ENCODE measurements around the gene ANK3.
A peak's percentile ranks its signal among the peaks of the same experiment; 100 is the strongest.
"Not testable (repeated sequence)": the region's sequence is repeated elsewhere in the genome, so short reads cannot be mapped to it uniquely, and the experiment has no call there.

The ANK3 gene

DNA sequence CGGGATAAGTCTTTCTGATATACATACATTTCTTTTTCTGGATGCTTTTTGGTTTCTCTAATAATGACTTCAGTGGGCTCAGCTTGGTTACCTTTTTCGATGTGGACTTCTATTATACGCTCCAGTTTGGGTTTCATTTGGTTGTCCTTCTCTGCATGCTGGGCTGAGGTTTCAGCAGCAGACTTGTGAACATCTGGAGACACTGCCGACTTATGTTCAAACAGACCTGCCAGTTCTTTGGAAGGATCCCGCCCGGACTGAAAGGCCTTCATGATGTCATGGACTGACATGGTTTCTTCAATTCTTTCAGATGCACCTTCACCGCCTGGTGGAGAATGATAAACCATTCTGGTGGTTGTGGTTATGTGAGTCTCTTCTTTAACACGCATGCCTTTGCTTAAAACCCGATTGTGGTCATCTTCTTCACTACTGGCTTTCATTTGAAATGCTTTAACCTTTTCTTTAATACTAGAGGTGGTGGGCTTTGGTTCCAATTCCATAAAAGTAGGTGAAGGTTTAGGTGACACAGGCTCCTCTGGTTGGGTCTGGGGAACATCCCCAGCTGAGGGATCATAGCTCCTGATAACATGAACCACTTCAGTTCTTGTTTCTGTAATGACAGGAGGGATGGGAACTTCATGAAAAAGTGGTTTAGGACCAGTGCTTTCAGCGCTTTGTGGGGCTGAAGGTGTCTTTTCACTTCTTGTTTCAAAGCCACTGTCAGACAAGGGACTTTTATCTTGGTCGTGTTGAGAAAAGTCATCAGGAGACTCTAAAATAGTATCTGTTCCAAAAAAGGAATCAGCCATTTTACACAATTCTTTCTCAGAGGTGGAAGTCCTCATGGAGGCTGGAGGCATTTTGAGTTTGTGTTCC, 315.7 kb downstream of the ANK3 start:
- DNase-seq: no peak

DNA sequence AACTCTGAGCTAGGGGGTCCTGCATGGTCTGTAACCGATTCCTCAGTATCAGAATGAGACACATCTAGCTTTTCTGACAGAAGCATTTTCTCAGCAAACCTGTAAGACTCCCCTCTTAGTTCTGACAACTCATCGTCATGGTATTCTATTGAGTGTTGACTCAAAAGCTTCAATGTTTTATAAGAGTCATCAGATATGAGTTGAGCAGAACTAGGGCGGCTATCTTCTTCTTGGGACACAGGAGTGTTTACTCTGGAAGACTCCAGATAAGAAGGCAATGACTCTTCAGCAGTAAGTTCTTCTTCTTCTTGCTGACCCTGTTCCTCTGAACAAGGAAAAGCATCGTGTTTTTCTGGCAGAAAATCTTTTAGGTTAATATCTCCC, 316.3 kb downstream of the ANK3 start:
- no peak for DNase-seq

DNA sequence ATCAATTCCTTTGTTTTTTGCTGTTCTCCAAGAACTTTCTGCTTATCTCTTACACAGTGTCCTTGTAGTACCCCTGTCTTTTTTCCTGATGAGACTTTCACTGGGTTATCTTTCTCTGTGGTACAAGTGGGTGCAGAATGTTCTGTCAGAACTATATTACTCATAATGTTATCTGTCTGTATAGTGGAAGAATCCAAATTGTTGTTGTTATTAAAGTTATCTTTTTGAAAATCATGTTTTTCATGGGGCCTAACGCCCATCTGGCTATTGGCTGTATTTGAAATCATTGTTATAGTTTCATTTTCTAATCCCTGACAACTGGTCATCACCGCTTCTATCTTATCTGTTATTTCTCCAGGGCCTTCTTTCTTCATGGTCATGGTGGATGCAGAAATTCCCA, 320.4 kb downstream of the ANK3 start:
- no peak for DNase-seq

- DNase-seq: no peak
These were observed 339.3 kb downstream of the ANK3 start for GRCh38 chr10:60050366-60050765.

DNA sequence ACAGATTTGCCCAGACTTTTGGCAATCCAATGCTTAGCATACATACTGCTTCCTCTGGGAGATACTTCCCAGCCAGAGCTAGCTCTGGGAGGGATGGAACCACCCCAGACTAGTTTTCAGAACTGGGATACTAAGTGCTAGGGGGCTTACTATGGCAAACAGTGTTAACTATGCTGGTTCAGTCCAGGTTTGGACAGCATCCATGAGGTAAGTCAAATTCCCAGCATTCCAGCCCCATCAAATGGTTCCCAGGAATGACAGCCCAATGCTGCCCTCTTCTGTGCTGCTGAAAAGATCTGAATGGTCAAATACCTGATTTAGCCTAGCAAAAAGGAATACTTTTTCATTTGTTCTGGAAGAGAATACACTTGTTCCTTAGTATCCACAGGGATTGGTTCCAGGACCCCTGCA, 341.6 kb downstream of the ANK3 start:
- DNase-seq: peak; percentile 34

DNA sequence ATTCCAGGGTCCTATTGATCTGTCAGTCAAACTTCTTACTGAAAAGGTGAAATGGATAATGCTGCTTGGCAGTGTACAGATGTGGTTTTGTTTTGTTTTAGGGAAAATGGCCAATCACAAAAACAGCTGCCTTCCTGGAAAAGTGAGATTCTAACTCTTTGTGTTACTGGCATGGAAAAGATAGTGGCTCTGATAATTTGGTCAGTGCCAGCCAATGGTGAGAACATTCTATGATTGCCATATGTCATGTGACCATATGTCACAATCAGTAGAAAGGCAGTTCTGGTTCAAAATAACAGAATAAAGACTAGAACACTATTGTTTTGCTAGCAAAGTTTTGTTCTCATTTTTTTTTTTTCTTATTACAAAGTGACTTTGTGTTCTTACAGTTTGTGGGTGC, 344.1 kb downstream of the ANK3 start:
- no peak for DNase-seq

- no peak for DNase-seq
These were observed 344.7 kb downstream of the ANK3 start for GRCh38 chr10:60044971-60045370.

DNA sequence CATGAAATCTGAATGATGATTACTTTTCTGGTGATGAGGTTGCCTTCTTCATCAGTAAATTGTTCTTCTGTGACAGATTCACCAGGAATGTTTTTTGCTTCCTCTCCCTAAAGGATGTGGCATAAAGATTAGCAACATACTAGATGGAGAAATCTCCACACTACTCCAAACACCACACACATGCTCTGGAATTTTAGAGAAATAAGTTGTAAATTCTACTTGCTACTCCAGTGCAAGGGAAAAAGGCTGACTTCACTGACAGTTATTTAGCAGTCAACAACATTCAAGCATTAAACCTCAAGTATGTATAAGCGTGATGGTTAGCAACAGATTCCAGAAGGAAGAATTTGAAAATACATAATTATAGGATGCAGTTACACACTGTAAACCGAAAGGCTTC, 345.4 kb downstream of the ANK3 start:
- no peak for DNase-seq

DNA sequence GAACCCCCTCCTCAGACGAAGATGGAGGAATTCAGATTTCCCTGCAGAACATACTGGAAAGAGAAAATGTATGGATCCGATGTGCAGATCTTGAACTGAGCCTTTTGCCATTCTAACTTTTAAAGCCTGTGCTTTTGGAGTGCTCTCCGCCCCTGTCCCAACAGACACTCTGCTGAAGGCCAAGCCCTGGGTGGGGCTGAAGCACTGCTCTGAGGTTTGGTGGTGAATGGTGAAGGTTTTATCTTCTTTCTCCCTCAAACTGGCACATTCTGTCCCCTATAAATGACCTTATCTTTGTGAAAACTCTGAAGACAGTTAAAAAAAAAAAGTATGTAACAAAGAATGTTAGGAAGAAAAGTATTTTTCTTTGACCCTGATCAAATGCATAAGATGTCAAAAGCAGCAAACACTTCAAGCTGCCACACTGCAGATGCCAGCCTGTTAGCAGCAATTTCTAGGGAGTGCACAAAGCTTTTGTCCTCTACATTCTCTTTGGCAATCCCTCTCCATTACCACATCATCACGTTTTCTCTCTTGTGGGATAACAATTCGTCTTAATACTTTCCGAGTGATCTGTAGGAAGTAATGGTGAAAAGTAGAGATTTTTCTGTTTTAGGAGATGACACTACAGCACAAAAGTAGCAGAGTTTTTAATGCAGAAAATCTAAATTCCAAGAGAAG, 346.0 kb downstream of the ANK3 start:
- DNase-seq: no peak

GRCh38 chr10:60042914-60043313, 346.8 kb downstream of the ANK3 start:
- no peak for DNase-seq

DNA sequence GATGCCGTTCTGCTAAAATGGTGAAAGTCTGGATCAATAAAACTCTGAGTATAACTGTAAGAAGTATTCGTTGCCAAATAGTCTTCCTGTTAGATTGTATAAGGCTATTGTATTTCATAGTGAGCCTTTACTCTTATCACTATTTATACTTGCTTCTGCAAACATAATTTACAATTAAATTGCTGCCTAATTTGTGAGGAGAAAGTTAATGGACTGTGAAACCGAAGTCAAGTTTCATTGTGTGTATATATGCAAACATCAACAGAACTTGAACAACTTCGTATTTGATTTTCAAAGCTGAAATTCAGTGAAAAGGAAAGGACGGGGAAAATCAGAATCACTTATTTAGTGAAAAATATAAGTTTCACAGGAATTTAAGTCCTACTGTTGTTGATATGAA, 347.4 kb downstream of the ANK3 start:
- no peak for DNase-seq

DNA sequence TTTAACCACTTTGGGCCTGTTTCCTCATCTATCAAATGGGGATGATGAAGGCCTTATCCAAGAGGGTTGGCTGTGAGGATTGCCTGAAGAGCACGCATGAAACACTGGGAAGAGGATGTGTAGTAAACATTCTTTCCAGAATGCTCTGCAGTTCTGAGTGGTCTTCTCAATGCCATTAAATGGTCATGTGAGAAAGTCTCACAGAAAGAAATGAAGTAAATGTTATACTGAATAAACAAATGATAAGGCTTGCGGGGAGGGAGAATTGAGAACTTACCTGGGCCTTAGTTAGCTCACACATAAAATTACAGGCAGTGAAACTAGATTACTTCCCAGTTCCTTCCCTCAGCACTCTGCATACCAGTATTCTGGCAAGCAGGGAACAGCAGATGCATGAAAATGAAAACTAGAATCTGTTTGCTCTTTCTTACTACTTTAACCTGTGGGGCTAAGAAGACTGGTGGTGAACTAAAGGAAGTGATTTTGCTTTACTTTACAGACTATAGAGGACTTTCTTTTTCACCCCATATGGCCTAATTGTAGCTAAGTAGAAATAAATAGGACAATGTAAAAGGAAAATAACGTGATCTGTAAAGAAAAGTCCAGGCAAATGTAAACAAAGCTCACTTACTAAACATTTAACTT, 348.1 kb downstream of the ANK3 start:
- no peak for DNase-seq

DNA sequence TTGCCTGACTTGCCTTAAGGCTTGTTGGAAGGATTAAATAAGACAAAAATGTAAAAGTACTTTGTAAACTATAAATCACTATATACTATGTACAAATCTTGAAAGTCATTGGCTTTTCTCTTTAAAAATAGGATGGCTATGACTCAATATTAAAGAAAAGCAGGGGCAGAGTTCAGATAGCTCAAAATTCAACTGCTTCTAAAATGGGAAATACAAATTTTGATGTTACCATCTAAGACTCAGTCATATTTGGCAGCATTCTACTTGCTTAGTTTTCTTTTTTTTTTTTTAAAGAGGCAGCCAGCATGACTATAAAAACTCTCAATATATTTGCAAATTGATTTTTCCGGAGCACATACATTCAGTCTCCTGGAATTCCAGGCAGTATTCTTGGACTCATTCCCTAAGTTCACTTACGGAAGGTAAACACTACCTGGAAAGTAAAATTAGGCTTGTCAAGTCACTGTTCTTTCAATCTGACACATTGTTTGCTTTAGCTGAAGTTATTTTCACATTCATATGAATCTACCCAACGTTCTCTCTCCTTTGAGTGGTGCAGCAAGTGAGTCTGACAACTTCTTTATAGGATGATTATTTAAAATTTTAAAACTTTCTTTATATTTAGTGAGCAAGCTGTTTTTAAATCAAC, 349.5 kb downstream of the ANK3 start:
- no peak for DNase-seq

DNA sequence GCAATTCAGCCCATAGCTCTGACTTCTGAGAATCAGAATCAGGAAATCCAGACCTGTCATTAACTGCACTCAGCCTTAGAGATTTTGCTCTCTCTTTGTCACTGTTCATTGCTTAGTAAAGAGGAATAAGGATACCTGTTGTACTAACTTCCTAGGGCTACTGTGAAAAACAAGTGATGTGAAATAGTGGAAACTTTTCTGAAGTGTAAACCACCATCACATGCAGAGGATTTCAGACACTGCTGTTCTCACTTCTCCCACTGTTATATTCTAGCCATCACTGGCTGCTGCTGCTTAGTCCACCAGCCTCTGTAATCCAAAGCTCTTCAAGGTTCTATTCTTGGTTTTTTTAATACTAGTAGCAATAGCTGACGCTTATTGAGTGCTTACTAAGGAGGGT, 353.7 kb downstream of the ANK3 start:
- no peak for DNase-seq

GRCh38 chr10:60035375-60035774, 354.3 kb downstream of the ANK3 start:
- not testable (repeated sequence) for DNase-seq

DNA sequence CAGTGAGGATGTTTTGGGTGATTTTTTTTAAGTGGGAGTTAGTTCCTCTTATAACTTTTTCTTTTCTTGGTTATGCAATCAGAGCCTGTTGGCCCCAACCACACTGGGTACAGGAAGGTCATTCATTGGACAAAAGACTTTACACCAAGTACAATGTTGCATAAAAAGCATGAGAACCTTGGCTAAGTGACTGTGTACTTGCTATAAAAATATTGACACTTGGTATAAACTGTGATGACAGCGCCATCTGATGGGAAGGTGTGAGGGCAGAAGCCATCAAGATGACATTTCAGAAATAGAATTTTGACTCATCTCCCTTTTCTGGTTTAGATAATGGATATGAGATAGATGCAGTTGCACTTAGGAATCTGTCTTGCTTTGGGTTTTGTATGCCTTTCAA, 357.0 kb downstream of the ANK3 start:
- peak; percentile 30 for DNase-seq

DNA sequence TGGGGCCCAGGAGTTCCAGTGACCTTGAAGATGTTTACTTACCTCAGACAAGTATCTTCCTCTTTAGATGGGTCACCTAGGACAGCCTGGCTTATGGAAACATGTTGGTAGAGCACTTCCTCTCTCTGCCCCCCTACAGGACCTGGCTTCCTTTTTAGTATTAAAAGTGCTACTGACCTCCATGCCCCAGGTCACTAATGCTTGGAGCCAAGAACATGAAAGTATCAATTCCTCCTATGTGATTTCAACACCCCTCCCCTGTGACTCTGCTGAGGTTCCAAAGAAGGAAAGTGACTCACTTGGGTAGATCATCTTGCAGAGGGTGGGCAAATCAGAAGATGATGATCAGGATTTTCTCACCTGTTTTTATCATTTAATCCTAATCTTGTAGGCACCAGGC, 358.0 kb downstream of the ANK3 start:
- DNase-seq: no peak

- no peak for DNase-seq
These were observed 358.5 kb downstream of the ANK3 start for GRCh38 chr10:60031183-60031582.

DNA sequence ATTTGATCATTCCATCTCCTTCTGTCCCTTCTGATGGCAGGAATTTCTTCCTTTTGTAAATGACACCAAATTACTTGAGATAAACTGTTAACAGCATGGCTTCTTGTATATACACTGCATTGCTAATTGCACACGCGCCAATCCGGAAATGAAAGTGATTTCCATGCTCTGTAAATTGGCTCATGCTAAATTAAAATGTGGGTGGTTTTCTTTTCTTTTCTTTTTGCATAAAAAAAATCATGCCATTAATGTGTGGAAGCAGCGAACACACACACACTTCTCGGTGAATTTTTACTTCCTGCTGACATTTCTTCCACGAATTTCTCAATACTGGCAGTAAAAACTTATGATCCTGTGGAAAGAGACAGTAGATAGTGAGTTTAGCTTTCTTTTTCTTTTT, 360.2 kb downstream of the ANK3 start:
- DNase-seq: no peak

DNA sequence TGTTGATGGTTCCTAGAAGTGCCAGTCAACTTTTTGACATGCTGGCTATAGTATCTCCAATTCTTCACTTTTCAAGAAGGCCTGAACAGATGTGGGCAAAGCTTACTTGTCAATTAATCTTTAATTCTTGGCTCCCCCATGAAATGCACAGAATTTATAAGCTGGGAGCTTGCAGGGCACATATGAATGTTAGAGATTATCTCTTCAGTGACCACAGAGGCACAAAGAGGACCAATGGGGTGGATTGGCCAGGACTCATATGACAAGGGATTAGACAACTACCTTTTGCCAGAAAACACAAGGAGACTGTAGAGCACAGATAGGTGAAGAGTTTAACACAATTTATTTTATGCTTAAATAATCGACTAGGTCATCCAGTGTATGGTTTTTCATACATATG, 361.6 kb downstream of the ANK3 start:
- DNase-seq: no peak

- no peak for DNase-seq
These were observed 364.4 kb downstream of the ANK3 start for GRCh38 chr10:60025279-60025678.

- DNase-seq: no peak
These were observed 365.2 kb downstream of the ANK3 start for GRCh38 chr10:60024506-60024905.

GRCh38 chr10:60023155-60023877, 366.4 kb downstream of the ANK3 start:
- DNase-seq: no peak

Measured in femur (tissue), 1 donor.